Smooth muscle cell (in vitro differentiated cells): ENCODE results near the gene NUMBL. TPM values are rescaled to one million over a fixed set of nuclear protein-coding genes. Genes with fewer than 3 reads are reported as not detected.

Experiments used
- DNase-seq: peaks from one replicate; lab custom pipeline; 2025; ENCODE audit not compliant: unreplicated experiment; lab: John Stamatoyannopoulos, UW
- H2AFZ ChIP-seq: fragments of 200-600 bp; sonication (generic); 2 replicates; pipeline ENCODE4 v1.6.0; 2016; ENCODE audit warnings: antibody characterized with exemption, low read depth, mild to moderate bottlenecking
- H3F3A ChIP-seq: fragments of 200-600 bp; sonication (generic); 2 replicates; pipeline ENCODE4 v1.6.0; 2017; ENCODE audit warnings: antibody characterized with exemption, low read depth
- H3K27ac ChIP-seq: fragments of 200-600 bp; sonication (generic); 2 replicates; pipeline ENCODE4 v1.5.1; 2016; ENCODE audit warnings: low read depth, mild to moderate bottlenecking
- H3K27me3 ChIP-seq: fragments of 200-600 bp; sonication (generic); 2 replicates; pipeline ENCODE4 v1.6.1; 2016; ENCODE audit warnings: low read depth, mild to moderate bottlenecking
- H3K36me3 ChIP-seq: fragments of 200-600 bp; sonication (generic); 2 replicates; pipeline ENCODE4 v1.5.1; 2016; ENCODE audit warnings: low read depth
- H3K4me1 ChIP-seq: fragments of 200-600 bp; sonication (generic); 2 replicates; pipeline ENCODE4 v1.5.1; 2016; ENCODE audit warnings: low read depth
- H3K4me2 ChIP-seq: fragments of 200-600 bp; sonication (generic); 2 replicates; pipeline ENCODE4 v1.6.0; 2016; ENCODE audit warnings: mild to moderate bottlenecking
- H3K4me3 ChIP-seq: fragments of 200-600 bp; sonication (generic); 2 replicates; pipeline ENCODE4 v1.5.1; 2016; ENCODE audit warnings: mild to moderate bottlenecking
- H3K79me2 ChIP-seq: fragments of 200-600 bp; sonication (generic); 2 replicates; pipeline ENCODE4 v1.6.0; 2016; ENCODE audit warnings: low read depth, mild to moderate bottlenecking
- H3K9ac ChIP-seq: fragments of 200-600 bp; sonication (generic); 2 replicates; pipeline ENCODE4 v1.6.0; 2016; ENCODE audit warnings: low read depth
- H3K9me3 ChIP-seq: fragments of 200-600 bp; sonication (generic); replicated peaks from 2 replicates; pipeline ENCODE4 v1.5.1; 2016; ENCODE audit warnings: low read depth
- H4K20me1 ChIP-seq: fragments of 200-600 bp; sonication (generic); 2 replicates; pipeline ENCODE4 v1.6.0; 2016; ENCODE audit warnings: low read depth
- WGBS: methylation state at CpG from one replicate; pipeline ENCODE4 v1.1.7; 2016; ENCODE audit warnings: low lambda C conversion rate; 5-methylcytosine and 5-hydroxymethylcytosine counted together
- polyA plus RNA-seq: library from polyadenylated mRNA; unstranded; fragments of >200 nt; fragmentation: Nextera tagmentation; extraction: Ambion mirVana; gene quantifications from 2 replicates; pipeline ENCODE4 v1.2.1, GENCODE V29; 2016
- total RNA-seq: library from RNA; depleted of rRNA; stranded (reverse); fragments of >200 nt; gene quantifications from 2 replicates; pipeline ENCODE4 v1.2.3, GENCODE V29; 2014
- TF ChIP-seq, protein P1 (sequence below): fragments of 200-600 bp; sonication (generic); IDR thresholded peaks from 2 replicates; pipeline ENCODE4 v1.5.1; 2017; ENCODE audit warnings: borderline replicate concordance, mild to moderate bottlenecking, antibody characterized with exemption; ENCODE audit not compliant: insufficient read depth, poor library complexity, severe bottlenecking

Gene NUMBL
- total and polyA plus RNA-seq, 2 experiments from 2014 or later, result 30.5 to 73.0 TPM

GRCh38 chr19:40687525-40688016 lies 2.9 kb downstream of the NUMBL start:
- TF ChIP-seq, protein P1, sequence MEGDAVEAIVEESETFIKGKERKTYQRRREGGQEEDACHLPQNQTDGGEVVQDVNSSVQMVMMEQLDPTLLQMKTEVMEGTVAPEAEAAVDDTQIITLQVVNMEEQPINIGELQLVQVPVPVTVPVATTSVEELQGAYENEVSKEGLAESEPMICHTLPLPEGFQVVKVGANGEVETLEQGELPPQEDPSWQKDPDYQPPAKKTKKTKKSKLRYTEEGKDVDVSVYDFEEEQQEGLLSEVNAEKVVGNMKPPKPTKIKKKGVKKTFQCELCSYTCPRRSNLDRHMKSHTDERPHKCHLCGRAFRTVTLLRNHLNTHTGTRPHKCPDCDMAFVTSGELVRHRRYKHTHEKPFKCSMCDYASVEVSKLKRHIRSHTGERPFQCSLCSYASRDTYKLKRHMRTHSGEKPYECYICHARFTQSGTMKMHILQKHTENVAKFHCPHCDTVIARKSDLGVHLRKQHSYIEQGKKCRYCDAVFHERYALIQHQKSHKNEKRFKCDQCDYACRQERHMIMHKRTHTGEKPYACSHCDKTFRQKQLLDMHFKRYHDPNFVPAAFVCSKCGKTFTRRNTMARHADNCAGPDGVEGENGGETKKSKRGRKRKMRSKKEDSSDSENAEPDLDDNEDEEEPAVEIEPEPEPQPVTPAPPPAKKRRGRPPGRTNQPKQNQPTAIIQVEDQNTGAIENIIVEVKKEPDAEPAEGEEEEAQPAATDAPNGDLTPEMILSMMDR, result no peak
- 95% methylated on average over 12 of the region's 12 CpGs for WGBS

DNA sequence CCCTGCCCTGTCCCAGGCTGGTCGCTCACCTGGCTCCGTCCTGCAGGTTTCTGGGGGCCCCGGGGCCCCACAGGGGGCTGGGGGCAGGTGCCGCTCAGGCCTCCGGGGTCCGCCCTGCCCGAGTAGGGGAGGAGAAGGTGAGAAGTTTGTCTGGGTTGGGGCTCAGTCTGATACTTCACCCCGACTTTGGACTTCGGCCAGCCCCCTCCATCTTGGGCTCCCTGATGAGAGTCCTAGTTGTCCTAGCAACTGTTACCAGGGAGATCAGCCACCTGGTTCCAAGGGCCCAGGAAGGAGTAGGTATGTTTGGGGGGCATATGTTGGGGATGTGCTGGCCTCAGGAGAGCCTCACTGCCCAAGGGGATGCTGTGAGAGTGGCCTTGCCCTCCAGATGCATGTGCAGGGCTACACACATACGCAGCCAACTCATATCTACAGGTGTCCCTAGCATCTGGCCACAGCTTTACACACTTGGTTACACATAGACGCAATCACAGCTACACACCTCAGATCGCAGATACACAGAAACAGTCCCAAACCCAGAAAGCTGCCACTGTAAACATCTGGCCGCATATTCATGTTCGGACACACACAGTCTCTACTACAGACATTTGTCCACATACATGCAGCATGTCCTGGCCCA lies 3.4 kb downstream of the NUMBL start:
- no peak overlapping the region for H3K9ac ChIP-seq
- H2AFZ ChIP-seq, result no peak overlapping the region
- H3K36me3 ChIP-seq, result no peaks in the 10 kb centered on the region
- H3K4me3 ChIP-seq, result no peak overlapping the region
- no peaks in the 10 kb centered on the region for H3F3A ChIP-seq
- TF ChIP-seq, protein P1, result no peak
- no peak for DNase-seq
- no peak overlapping the region for H3K27ac ChIP-seq
- H3K4me1 ChIP-seq, result peaks cover 17% of the 10 kb centered on the region
- H3K79me2 ChIP-seq, result peaks cover 30% of the 10 kb centered on the region
- peaks cover 51% of the 10 kb centered on the region for H4K20me1 ChIP-seq
- no peaks in the 10 kb centered on the region for H3K27me3 ChIP-seq
- H3K9me3 ChIP-seq, result no peaks in the 10 kb centered on the region
- WGBS, result 92% methylated on average over 12 of the region's 14 CpGs
- no peak overlapping the region for H3K4me2 ChIP-seq

More at GRCh38 chr19:40687525-40688016, 2.9 kb downstream of the NUMBL start:
- Histone ChIP-seq H3K4me1 (peaks cover 17% of the 10 kb centered on the region), H3K4me2 (no peak overlapping the region), H3K9me3 (no peaks in the 10 kb centered on the region), H3K27me3 (no peaks in the 10 kb centered on the region), H3K79me2 (peaks cover 30% of the 10 kb centered on the region), H3K27ac (no peak overlapping the region), H4K20me1 (peaks cover 51% of the 10 kb centered on the region), H3K4me3 (no peak overlapping the region), H2AFZ (no peak overlapping the region), H3K9ac (no peak overlapping the region), H3K36me3 (no peaks in the 10 kb centered on the region), H3F3A (no peaks in the 10 kb centered on the region)
- no peak for DNase-seq

GRCh38 chr19:40685563-40685962 lies 4.9 kb downstream of the NUMBL start:
- Histone ChIP-seq H3K27ac (no peak overlapping the region), H3K9me3 (no peaks in the 10 kb centered on the region), H3K27me3 (no peaks in the 10 kb centered on the region), H3K4me1 (peaks cover 9% of the 10 kb centered on the region), H3F3A (no peaks in the 10 kb centered on the region), H3K79me2 (peaks cover 30% of the 10 kb centered on the region), H2AFZ (no peak overlapping the region), H3K9ac (no peak overlapping the region), H3K4me2 (no peak overlapping the region), H3K36me3 (no peaks in the 10 kb centered on the region), H3K4me3 (no peak overlapping the region), H4K20me1 (peaks cover 51% of the 10 kb centered on the region)
- no peak for DNase-seq
- TF ChIP-seq, protein P1, result no peak
- 90% methylated on average over 6 of the region's 6 CpGs for whole genome bisulfite sequencing
